ENCODE results near the gene CCK.

DNA sequence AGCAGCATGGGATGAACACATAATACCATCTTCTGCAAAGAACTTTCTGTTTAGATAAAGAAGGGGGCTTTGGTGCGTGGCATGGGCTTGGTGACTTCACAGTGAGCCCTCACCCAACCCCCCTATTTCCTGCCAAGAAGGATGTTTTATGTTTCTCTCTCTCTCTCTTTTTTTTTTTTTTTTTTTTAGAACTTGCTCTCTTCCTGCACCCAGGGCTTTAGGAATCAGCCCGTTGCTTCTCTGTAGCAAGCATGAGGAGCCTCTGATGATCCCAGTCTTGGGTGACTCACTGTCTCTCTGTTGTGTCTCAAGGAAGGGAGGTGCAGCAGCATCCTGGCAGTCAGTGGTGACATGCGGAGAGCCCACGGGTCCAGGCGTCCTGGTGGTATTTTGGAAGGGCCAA, 49.1 kb downstream of the CCK start:
- TF ChIP-seq CTCF (IDR thresholded peaks at IDR 0.05) (no peak), POLR2A (IDR thresholded peaks at IDR 0.05) (no peak)
